Cardiac muscle cell (in vitro differentiated cells and primary cell): Measurements from ENCODE around the gene AGPAT4. TPM values are rescaled to one million over a fixed set of nuclear protein-coding genes. Genes with fewer than 3 reads are reported as not detected.

Experiments
- DNase-seq, 2 donors: peaks; one replicate each; pipeline versions ENCODE4 v3.0.0 to v3.0.0-alpha.2; 2010 to 2017; ENCODE audit warnings: low read depth in 1 of 2, low spot score in 1 of 2
- H3K27ac ChIP-seq: fragments of 200-600 bp; sonication (generic); 2 replicates; pipeline ENCODE4 v1.5.1; 2016
- H3K27me3 ChIP-seq: fragments of 200-600 bp; sonication (generic); 2 replicates; pipeline ENCODE4 v1.6.0; 2016; ENCODE audit warnings: control low read depth
- H3K36me3 ChIP-seq: fragments of 200-600 bp; sonication (generic); 2 replicates; pipeline ENCODE4 v1.5.1; 2016; ENCODE audit warnings: control low read depth
- H3K4me1 ChIP-seq: fragments of 200-600 bp; sonication (generic); 2 replicates; pipeline ENCODE4 v1.8.1; 2017; ENCODE audit warnings: low read depth, mild to moderate bottlenecking, mixed run types
- H3K4me3 ChIP-seq: fragments of 200-600 bp; sonication (generic); 2 replicates; pipeline ENCODE4 v1.5.1; 2016; ENCODE audit warnings: mild to moderate bottlenecking
- H3K9me3 ChIP-seq: fragments of 200-600 bp; sonication (generic); 2 replicates; pipeline ENCODE4 v1.5.1; 2017; ENCODE audit warnings: low read depth, mild to moderate bottlenecking, control low read depth
- CTCF ChIP-seq: IDR thresholded peaks from 2 replicates; pipeline ENCODE4 v1.5.1; 2012; ENCODE audit warnings: low read depth, mild to moderate bottlenecking, low read length
- polyA plus RNA-seq: library from polyadenylated mRNA; unstranded; fragments of >200 nt; fragmentation: Nextera tagmentation; extraction: Ambion mirVana; gene quantifications from 2 replicates; pipeline ENCODE4 v1.2.1, GENCODE V29; 2016
- total RNA-seq: library from RNA; depleted of rRNA; stranded (reverse); fragments of >200 nt; gene quantifications from 2 replicates; pipeline ENCODE4 v1.2.3, GENCODE V29; 2016

AGPAT4 gene
- total and polyA plus RNA-seq, 2 experiments from 2014 or later: 13.9 to 17.7 TPM

- peaks cover 13% of the 10 kb centered on the region for H3K4me1 ChIP-seq
- no peak overlapping the region for H3K4me3 ChIP-seq
- H3K9me3 ChIP-seq: no peaks in the 10 kb centered on the region
- no peak overlapping the region for H3K27ac ChIP-seq
- H3K27me3 ChIP-seq: no peaks in the 10 kb centered on the region
- H3K36me3 ChIP-seq: no peaks in the 10 kb centered on the region
- TF ChIP-seq CTCF: no peak
- DNase-seq: no peak
Measured at GRCh38 chr6:161222706-161223234, 51.1 kb downstream of the AGPAT4 start.

GRCh38 chr6:161220346-161220745, 53.5 kb downstream of the AGPAT4 start:
- Histone ChIP-seq H3K9me3 (no peaks in the 10 kb centered on the region), H3K27ac (no peak overlapping the region), H3K27me3 (no peaks in the 10 kb centered on the region), H3K4me1 (no peaks in the 10 kb centered on the region), H3K4me3 (no peak overlapping the region), H3K36me3 (no peaks in the 10 kb centered on the region)
- no peak for DNase-seq
- no peak for TF ChIP-seq CTCF

- H3K36me3 ChIP-seq: no peaks in the 10 kb centered on the region
- H3K4me3 ChIP-seq: no peak overlapping the region
- no peak for TF ChIP-seq CTCF
- no peaks in the 10 kb centered on the region for H3K4me1 ChIP-seq
- no peak overlapping the region for H3K27ac ChIP-seq
- H3K9me3 ChIP-seq: no peaks in the 10 kb centered on the region
- no peak for DNase-seq
- H3K27me3 ChIP-seq: no peaks in the 10 kb centered on the region
Measured at GRCh38 chr6:161219680-161220079, 54.2 kb downstream of the AGPAT4 start.

- Histone ChIP-seq H3K4me3 (no peak overlapping the region), H3K27ac (no peak overlapping the region), H3K9me3 (no peaks in the 10 kb centered on the region), H3K27me3 (no peaks in the 10 kb centered on the region), H3K4me1 (no peaks in the 10 kb centered on the region), H3K36me3 (no peaks in the 10 kb centered on the region)
- no peak for DNase-seq
- TF ChIP-seq CTCF: no peak
Measured at GRCh38 chr6:161218222-161218621, 55.6 kb downstream of the AGPAT4 start.

GRCh38 chr6:161217628-161218027, 56.2 kb downstream of the AGPAT4 start:
- no peak for DNase-seq
- Histone ChIP-seq H3K27ac (no peak overlapping the region), H3K36me3 (no peaks in the 10 kb centered on the region), H3K4me1 (no peaks in the 10 kb centered on the region), H3K27me3 (no peaks in the 10 kb centered on the region), H3K4me3 (no peak overlapping the region), H3K9me3 (no peaks in the 10 kb centered on the region)
- TF ChIP-seq CTCF: no peak
